B cell (primary cell): ENCODE data around the gene NTMT1.

ENCODE experiments used
- CTCF ChIP-seq: fragments of 200-600 bp; IDR thresholded peaks from one replicate; pipeline ENCODE4 v1.8.0; 2022; ENCODE audit warnings: antibody characterized with exemption, mild to moderate bottlenecking
- EZH2 ChIP-seq: IDR thresholded peaks from 2 replicates; pipeline ENCODE4 v1.6.1; 2012; ENCODE audit warnings: borderline replicate concordance, low read depth, mild to moderate bottlenecking, moderate library complexity, low read length; ENCODE audit not compliant: insufficient read depth, poor library complexity, severe bottlenecking

- TF ChIP-seq CTCF, result no peak
- no peak for TF ChIP-seq EZH2
Observed at GRCh38 chr9:129650680-129651235, 24.8 kb downstream of the NTMT1 start.
